HUES64 (cell line): ENCODE measurements around the gene DCAF6.

Experiments
- H3K27ac ChIP-seq: 2 replicates; pipeline ENCODE4 v1.7.0; 2013; ENCODE audit warnings: low read depth, low read length, inconsistent platforms
- H3K27me3 ChIP-seq: 2 replicates; pipeline ENCODE4 v1.6.1; 2013; ENCODE audit warnings: mild to moderate bottlenecking, low read length; ENCODE audit not compliant: insufficient read depth
- H3K36me3 ChIP-seq: 2 replicates; pipeline ENCODE4 v1.6.1; 2013; ENCODE audit warnings: mild to moderate bottlenecking, low read length; ENCODE audit not compliant: insufficient read depth
- H3K4me1 ChIP-seq: 2 replicates; pipeline ENCODE4 v1.6.1; 2013; ENCODE audit warnings: mild to moderate bottlenecking, low read length, moderate library complexity; ENCODE audit not compliant: insufficient read depth
- H3K4me3 ChIP-seq: 2 replicates; pipeline ENCODE4 v1.5.1; 2013; ENCODE audit warnings: mild to moderate bottlenecking, low read length, moderate library complexity
- H3K9ac ChIP-seq: 2 replicates; pipeline ENCODE4 v1.6.1; 2013; ENCODE audit warnings: mild to moderate bottlenecking, low read depth, low read length
- H3K9me3 ChIP-seq: 2 replicates; pipeline ENCODE4 v1.6.1; 2013; ENCODE audit warnings: low read depth, low read length; ENCODE audit not compliant: insufficient read depth
- WGBS: fragments of 150-250, 120-280 bp; methylation state at CpG from one replicate; pipeline ENCODE4 v1.1.7; 2013; ENCODE audit warnings: missing lambda C conversion rate; 5-methylcytosine and 5-hydroxymethylcytosine counted together

DCAF6 gene

GRCh38 chr1:168087696-168088095 is 151.2 kb downstream of the DCAF6 start:
- Histone ChIP-seq H3K4me3 (no peak overlapping the region), H3K27me3 (no peaks in the 10 kb centered on the region), H3K9me3 (no peaks in the 10 kb centered on the region), H3K36me3 (peaks cover 6% of the 10 kb centered on the region; the same call in 1 of the 2 replicates), H3K27ac (no peak overlapping the region), H3K9ac (no peak overlapping the region), H3K4me1 (0 out of 2 replicates have a peak, but pooled peaks cover 3% of the 10 kb centered on the region)
- WGBS, result 93% methylated on average over 10 of the region's 10 CpGs

DNA sequence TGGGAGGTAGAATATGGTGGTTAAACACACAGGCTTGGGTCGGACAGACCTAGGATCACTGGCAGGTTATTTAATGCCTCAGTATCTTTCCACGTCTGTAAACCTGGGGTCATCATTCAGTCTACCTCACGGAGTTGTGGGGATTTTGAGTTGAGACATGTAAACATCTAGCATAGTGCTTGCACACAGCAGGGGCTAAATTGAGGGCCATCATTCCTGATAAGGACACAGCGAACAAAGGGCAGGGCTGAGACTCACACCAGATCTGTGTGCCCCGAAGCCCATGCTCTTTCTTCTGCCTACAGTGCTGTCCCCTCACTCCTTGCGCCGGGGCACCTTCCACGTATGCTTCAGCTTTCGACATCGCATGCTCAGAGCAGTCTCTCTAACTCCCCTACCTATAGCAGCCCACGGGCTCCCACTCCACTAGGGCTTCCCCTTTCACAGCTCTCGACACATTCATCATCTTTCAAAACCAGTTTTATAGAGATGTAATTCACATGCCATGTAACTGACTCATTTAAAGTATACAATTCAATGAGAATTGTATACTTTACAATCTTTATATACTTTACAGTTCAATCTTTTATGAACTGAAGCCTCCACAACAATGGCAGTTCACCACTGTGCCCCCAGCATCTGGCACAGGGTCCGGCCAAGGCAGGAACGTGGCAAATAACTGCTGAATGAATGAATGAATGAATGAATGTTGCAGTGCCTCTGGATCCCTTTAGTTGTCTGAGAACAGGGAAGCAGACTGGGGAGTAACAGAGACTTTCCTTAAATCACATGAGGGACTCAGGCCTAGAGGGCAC is 152.2 kb downstream of the DCAF6 start:
- no peak overlapping the region for H3K9ac ChIP-seq
- no peak overlapping the region for H3K4me3 ChIP-seq
- no peaks in the 10 kb centered on the region for H3K27me3 ChIP-seq
- H3K9me3 ChIP-seq, result no peaks in the 10 kb centered on the region
- H3K4me1 ChIP-seq, result 0 out of 2 replicates have a peak, but pooled peaks cover 3% of the 10 kb centered on the region
- 92% methylated on average over 14 of the region's 14 CpGs for WGBS
- no peak overlapping the region for H3K27ac ChIP-seq
- peaks cover 6% of the 10 kb centered on the region; the same call in 1 of the 2 replicates for H3K36me3 ChIP-seq

DNA sequence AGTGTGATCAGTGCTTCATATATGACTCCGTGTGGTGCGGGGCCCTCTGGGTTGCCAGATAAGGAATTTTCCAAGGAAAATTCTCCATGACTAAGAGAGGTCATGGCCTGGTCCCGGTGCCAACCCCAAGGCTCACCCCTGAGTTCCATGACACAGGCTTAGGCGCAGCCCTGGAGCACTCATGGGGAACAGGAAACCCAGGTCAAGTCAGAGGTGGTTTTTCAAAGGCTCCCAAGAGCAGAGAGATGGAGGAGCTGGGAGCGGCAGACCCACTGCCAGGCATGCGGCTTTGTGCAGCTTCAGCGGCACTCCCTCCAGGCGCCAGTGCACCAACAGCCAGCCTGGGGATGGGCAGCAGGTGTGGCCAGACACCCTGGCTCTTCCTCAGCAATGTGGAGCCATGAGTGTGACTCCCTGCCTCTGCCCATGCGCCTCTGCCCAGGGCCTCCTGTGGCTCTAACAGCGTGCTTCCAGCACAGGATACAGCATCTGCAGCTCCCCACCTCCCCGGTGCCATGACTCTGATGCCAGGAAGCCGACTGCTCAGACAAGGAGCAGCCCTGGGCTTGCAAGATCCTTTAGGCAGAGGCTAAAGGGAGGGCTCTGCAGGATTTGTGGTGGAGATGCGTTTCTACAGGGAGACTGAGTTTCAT is 153.0 kb downstream of the DCAF6 start:
- 0 out of 2 replicates have a peak, but pooled peaks cover 3% of the 10 kb centered on the region for H3K4me1 ChIP-seq
- WGBS, result 92% methylated on average over 13 of the region's 13 CpGs
- peaks cover 9% of the 10 kb centered on the region; the same call in 1 of the 2 replicates for H3K36me3 ChIP-seq
- no peaks in the 10 kb centered on the region for H3K9me3 ChIP-seq
- H3K4me3 ChIP-seq, result no peak overlapping the region
- no peak overlapping the region for H3K9ac ChIP-seq
- H3K27me3 ChIP-seq, result no peaks in the 10 kb centered on the region
- no peak overlapping the region for H3K27ac ChIP-seq

DNA sequence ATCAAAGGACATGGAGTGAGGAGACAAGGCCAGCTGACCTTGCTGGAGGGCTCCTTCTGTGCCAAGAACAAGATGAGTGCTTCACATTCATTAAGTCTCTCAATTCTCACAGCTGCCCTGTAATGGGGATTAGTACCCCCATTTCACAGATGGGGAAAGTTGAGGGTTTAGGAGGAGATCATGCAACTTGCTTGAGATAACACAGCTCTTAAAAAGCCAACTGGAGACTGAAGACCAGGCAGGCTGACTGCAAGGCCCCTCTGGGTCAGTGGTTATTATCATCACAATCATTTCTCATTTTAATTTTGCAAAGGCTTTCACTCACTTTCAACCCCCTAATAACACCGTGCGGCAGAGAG is 153.5 kb downstream of the DCAF6 start:
- WGBS, result 77% methylated on average over 2 of the region's 2 CpGs
- H3K9ac ChIP-seq, result no peak overlapping the region
- no peaks in the 10 kb centered on the region for H3K9me3 ChIP-seq
- no peak overlapping the region for H3K4me3 ChIP-seq
- H3K27me3 ChIP-seq, result no peaks in the 10 kb centered on the region
- H3K27ac ChIP-seq, result no peak overlapping the region
- 0 out of 2 replicates have a peak, but pooled peaks cover 3% of the 10 kb centered on the region for H3K4me1 ChIP-seq
- H3K36me3 ChIP-seq, result 0 out of 2 replicates have a peak, but pooled peaks cover 9% of the 10 kb centered on the region

DNA sequence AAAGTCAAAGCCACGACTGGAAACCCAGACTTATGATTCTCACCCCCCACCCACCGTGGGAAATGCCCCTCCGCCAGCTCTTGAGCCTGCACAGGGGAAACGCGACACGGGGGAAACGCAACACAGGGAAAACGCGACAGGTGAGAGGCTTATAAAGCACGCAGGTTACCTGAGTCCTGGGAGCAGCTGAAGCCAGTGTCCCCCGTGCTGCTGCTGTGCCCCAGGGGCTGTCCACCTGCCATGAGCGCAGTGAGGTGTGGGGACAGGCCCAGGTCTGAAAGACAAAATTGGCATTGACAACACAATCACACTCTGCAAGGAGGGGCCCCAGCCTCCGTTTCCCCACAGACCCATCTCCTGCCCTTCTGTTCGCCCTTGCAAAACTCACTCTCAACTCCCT is 153.9 kb downstream of the DCAF6 start:
- Histone ChIP-seq H3K4me1 (0 out of 2 replicates have a peak, but pooled peaks cover 3% of the 10 kb centered on the region), H3K4me3 (no peak overlapping the region), H3K27me3 (no peaks in the 10 kb centered on the region), H3K36me3 (peaks cover 10% of the 10 kb centered on the region; the same call in 1 of the 2 replicates), H3K27ac (no peak overlapping the region), H3K9me3 (no peaks in the 10 kb centered on the region), H3K9ac (no peak overlapping the region)
- WGBS, result 95% methylated on average over 14 of the region's 14 CpGs

DNA sequence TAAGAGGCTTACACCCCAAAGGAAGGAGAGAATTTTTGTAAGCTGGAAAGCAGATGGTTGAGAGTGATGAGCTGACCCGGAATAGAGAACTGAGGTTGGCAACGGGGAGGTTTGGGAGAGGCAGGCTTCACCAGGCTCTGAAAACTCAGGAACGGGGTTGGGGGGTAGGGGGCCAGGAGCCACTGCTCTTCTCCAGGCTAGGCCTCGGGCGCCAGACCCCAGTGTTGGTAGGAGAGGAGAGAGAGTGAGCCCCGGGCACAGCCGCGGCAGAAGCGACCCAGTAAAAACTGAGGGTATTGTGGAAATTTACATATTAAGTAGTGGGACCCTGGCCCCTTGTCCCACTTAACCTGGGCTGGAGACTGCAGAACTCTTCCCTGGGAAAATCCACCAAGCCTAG is 154.6 kb downstream of the DCAF6 start:
- H3K4me1 ChIP-seq, result 0 out of 2 replicates have a peak, but pooled peaks cover 3% of the 10 kb centered on the region
- H3K27me3 ChIP-seq, result no peaks in the 10 kb centered on the region
- H3K27ac ChIP-seq, result no peak overlapping the region
- H3K9ac ChIP-seq, result no peak overlapping the region
- peaks cover 13% of the 10 kb centered on the region; the same call in 1 of the 2 replicates for H3K36me3 ChIP-seq
- no peak overlapping the region for H3K4me3 ChIP-seq
- H3K9me3 ChIP-seq, result no peaks in the 10 kb centered on the region
- WGBS, result 88% methylated on average over 9 of the region's 9 CpGs

DNA sequence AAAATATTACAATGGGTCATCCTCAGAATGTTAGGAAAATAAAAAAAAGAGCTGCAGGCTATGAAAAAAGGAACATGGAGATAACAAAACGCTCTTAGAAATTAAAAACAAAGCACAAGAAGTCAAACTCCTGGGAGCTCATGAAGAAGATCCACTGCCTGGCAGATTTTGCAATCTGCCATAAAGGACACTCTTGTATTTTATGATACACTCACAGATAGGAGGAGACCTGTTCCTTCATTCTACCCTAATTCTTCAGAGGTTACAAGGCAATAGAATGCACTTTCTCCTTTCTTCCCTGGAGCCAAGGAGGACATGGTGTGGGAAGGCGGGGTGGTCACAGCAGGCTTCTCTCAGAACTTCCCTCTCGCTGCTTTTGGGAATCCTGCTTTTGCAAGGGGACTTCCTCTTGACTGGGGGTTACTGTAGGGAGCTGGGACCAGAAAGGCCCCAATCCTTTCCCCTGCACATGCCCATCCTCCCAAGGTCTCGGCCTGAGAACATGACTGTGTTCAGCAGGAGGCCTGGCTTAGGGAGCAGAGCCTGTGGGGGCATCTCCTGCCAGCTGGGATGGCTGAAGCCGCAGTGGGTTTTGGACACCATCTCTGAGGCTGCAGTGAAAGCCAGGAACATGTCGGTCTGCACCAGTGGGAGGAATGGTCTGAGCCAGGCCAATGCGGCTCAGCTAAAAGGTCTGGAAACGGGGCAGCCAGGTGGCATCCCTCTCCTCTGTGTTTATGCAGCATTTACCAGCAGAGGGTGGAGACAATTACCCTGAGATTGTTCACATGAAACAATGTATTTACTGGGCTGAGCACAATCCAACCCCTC is 155.5 kb downstream of the DCAF6 start:
- 84% methylated on average over 8 of the region's 8 CpGs for WGBS
- no peak overlapping the region for H3K27ac ChIP-seq
- H3K9ac ChIP-seq, result no peak overlapping the region
- H3K4me1 ChIP-seq, result 0 out of 2 replicates have a peak, but pooled peaks cover 3% of the 10 kb centered on the region
- H3K9me3 ChIP-seq, result no peaks in the 10 kb centered on the region
- H3K36me3 ChIP-seq, result peaks cover 18% of the 10 kb centered on the region; the same call in 1 of the 2 replicates
- H3K4me3 ChIP-seq, result no peak overlapping the region
- H3K27me3 ChIP-seq, result no peaks in the 10 kb centered on the region

DNA sequence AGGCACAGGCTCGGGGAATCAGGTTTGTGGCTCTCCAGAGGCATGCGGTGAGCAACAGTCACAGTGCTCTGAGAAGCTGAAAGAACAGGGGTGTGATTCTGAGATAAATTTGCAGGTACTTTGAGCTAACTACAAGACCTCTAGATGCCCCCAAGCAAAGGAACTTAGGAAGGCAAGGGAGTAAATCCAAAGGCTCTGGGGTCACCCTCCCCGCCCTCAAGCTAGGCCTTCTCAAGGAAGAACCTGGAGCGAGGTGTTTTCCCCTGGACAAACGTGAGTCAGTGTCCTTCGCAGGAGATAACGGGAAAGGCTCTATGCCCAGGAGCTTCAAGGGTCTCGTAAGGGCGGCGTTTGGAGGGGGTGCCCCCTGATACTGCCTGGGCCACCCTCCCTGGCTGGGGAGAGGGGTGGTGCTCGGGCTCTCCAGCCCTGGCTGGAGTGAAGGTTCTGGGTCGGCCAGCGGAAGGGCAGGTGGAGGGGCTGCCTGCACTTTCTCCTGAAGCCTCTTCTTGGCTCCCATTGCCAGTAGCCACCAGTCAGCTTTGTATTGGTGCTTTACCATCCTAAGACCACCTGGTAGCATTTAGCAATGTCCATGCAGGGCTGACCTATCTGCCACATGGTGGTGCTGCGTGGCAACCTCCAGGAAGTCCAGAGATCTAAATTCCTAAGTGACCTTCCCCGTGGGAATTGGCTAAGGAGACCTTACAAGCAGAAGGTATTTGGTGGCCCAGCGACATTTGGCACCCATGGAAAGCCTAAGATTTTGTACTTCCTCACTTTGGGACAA is 156.3 kb downstream of the DCAF6 start:
- WGBS, result 88% methylated on average over 16 of the region's 16 CpGs
- H3K4me1 ChIP-seq, result 0 out of 2 replicates have a peak, but pooled peaks cover 3% of the 10 kb centered on the region
- no peaks in the 10 kb centered on the region for H3K9me3 ChIP-seq
- no peak overlapping the region for H3K4me3 ChIP-seq
- peaks cover 14% of the 10 kb centered on the region; the same call in 1 of the 2 replicates for H3K36me3 ChIP-seq
- no peak overlapping the region for H3K27ac ChIP-seq
- H3K9ac ChIP-seq, result no peak overlapping the region
- no peaks in the 10 kb centered on the region for H3K27me3 ChIP-seq

DNA sequence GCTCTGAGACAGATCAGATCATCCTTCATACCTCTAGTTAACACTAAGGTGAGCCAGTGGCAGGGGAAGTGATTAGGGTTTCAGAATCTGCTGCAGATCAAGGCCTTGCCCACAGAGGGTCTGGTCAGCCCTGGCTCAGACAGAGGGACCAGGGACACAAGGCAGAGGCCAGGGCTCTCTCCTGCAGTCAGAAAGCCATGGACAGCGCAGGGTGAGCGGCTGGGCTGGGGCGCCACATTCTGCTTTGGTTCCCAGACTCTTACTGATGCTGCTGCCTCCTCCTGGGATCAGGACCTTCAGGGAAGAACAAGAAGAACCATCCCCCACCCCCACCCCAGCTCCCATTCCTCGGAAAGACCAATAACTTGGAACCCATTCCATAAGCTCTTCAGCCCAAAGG is 157.1 kb downstream of the DCAF6 start:
- Histone ChIP-seq H3K4me3 (no peak overlapping the region), H3K9me3 (no peaks in the 10 kb centered on the region), H3K9ac (no peak overlapping the region), H3K27me3 (no peaks in the 10 kb centered on the region), H3K27ac (no peak overlapping the region), H3K4me1 (0 out of 2 replicates have a peak, but pooled peaks cover 3% of the 10 kb centered on the region), H3K36me3 (peaks cover 14% of the 10 kb centered on the region; the same call in 1 of the 2 replicates)
- WGBS, result 95% methylated on average over 4 of the region's 4 CpGs

GRCh38 chr1:168095476-168095875 is 159.0 kb downstream of the DCAF6 start:
- 94% methylated on average over 6 of the region's 6 CpGs for WGBS
- no peak overlapping the region for H3K27ac ChIP-seq
- no peaks in the 10 kb centered on the region for H3K9me3 ChIP-seq
- no peak overlapping the region for H3K9ac ChIP-seq
- no peaks in the 10 kb centered on the region for H3K27me3 ChIP-seq
- peaks cover 17% of the 10 kb centered on the region; the same call in 1 of the 2 replicates for H3K36me3 ChIP-seq
- H3K4me1 ChIP-seq, result 0 out of 2 replicates have a peak, but pooled peaks cover 3% of the 10 kb centered on the region
- H3K4me3 ChIP-seq, result no peak overlapping the region
